HCT116 (cell line): ENCODE measurements around the gene NEURL1.

Experiments
- RAD21 ChIP-seq: IDR thresholded peaks from 2 replicates; pipeline ENCODE4 v1.6.1; 2012; ENCODE audit warnings: low read depth, mild to moderate bottlenecking
- TF ChIP-seq, protein P1 (sequence below), 3 experiments: fragments of 200-600 bp in 1 of 3; sonication (generic) in 1 of 3; IDR thresholded peaks in 2 of 3; conservative IDR thresholded peaks in 1 of 3; 2 replicates each; pipeline ENCODE4 v1.5.1; 2012 to 2017; ENCODE audit warnings: low read depth in 2 of 3, low read length in 2 of 3, antibody characterized with exemption in 1 of 3, borderline replicate concordance in 1 of 3, control low read depth in 1 of 3, mild to moderate bottlenecking in 1 of 3, mixed read lengths in 1 of 3, mixed run types in 1 of 3, moderate library complexity in 1 of 3; ENCODE audit not compliant: insufficient read depth in 1 of 3

DNA sequence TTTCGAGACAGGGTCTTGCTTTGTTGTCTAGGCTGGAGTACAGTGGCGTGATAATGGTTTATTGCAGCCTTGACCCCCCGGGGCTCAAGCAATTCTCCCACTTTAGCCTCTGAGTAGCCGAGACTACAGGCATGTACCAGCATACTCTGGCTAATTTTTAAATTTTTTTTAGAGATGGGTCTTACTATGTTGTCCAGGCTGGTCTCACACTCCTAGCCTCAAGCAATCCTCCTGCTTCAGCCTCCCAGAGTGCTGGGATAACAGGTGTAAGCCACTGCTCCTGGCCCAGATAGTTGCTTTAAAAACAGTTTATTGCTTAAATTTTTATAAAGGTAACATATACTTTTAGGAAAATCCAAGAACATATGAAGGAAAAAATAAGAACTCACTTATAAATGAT is 26.3 kb downstream of the NEURL1 start:
- TF ChIP-seq, protein P1, sequence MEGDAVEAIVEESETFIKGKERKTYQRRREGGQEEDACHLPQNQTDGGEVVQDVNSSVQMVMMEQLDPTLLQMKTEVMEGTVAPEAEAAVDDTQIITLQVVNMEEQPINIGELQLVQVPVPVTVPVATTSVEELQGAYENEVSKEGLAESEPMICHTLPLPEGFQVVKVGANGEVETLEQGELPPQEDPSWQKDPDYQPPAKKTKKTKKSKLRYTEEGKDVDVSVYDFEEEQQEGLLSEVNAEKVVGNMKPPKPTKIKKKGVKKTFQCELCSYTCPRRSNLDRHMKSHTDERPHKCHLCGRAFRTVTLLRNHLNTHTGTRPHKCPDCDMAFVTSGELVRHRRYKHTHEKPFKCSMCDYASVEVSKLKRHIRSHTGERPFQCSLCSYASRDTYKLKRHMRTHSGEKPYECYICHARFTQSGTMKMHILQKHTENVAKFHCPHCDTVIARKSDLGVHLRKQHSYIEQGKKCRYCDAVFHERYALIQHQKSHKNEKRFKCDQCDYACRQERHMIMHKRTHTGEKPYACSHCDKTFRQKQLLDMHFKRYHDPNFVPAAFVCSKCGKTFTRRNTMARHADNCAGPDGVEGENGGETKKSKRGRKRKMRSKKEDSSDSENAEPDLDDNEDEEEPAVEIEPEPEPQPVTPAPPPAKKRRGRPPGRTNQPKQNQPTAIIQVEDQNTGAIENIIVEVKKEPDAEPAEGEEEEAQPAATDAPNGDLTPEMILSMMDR (IDR thresholded peaks at IDR 0.05 in 2 of 3, conservative IDR thresholded peaks at IDR 0.05 in 1 of 3; ENCODE audit: borderline replicate concordance in 1 of 3, insufficient read depth in 1 of 3, low read depth in 2 of 3, low read length in 2 of 3), result no peak
- no peak for TF ChIP-seq RAD21
